Measurements from ENCODE around the gene MAPRE2. TPM values are rescaled to one million over a fixed set of nuclear protein-coding genes. Genes with fewer than 3 reads are reported as not detected.

Gene MAPRE2
- total and polyA plus RNA-seq, 9 donors = 16.2 to 59.9 (median 27.8) TPM

DNA sequence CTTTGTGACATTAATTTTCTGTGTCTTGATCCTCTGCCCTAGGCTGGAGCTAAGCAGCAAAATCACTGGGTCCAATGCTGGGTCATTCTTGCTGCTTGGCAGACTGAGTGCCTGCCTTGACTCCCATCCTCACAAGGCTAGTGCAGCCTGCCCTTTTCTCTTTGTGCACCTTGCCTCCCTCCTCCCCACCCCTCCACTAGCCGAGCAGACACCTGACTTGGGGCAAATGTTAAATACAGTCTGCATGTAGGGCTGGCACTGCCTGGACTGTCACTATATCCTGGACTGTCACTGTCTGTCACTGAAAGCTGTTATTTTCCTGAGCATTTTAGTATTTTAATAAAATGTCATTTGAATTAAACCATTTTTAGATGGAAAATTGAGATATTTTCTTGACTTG is 33.4 kb downstream of the MAPRE2 start:
- peaks cover 5% of the 10 kb centered on the region for H3K4me1 ChIP-seq (ENCODE audit: insufficient read depth)
- H3K4me3 ChIP-seq = no peak overlapping the region
- intact Hi-C loops (cut with DNase I) = no loop called here
- no peak overlapping the region for H3K27ac ChIP-seq
- TF ChIP-seq POLR2A (IDR thresholded peaks at IDR 0.05) (no peak), EP300 (IDR thresholded peaks at IDR 0.05) (no peak)
- TF ChIP-seq, protein P1, sequence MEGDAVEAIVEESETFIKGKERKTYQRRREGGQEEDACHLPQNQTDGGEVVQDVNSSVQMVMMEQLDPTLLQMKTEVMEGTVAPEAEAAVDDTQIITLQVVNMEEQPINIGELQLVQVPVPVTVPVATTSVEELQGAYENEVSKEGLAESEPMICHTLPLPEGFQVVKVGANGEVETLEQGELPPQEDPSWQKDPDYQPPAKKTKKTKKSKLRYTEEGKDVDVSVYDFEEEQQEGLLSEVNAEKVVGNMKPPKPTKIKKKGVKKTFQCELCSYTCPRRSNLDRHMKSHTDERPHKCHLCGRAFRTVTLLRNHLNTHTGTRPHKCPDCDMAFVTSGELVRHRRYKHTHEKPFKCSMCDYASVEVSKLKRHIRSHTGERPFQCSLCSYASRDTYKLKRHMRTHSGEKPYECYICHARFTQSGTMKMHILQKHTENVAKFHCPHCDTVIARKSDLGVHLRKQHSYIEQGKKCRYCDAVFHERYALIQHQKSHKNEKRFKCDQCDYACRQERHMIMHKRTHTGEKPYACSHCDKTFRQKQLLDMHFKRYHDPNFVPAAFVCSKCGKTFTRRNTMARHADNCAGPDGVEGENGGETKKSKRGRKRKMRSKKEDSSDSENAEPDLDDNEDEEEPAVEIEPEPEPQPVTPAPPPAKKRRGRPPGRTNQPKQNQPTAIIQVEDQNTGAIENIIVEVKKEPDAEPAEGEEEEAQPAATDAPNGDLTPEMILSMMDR (IDR thresholded peaks at IDR 0.05) = no peak
- WGBS, 3 donors = 75 to 88% (median 88%) methylated on average over 1 of the region's 1 CpG
- DNase-seq = no peak
- no peaks in the 10 kb centered on the region for H3K9me3 ChIP-seq
- no peaks in the 10 kb centered on the region for H3K36me3 ChIP-seq
- H3K27me3 ChIP-seq = no peaks in the 10 kb centered on the region

DNA sequence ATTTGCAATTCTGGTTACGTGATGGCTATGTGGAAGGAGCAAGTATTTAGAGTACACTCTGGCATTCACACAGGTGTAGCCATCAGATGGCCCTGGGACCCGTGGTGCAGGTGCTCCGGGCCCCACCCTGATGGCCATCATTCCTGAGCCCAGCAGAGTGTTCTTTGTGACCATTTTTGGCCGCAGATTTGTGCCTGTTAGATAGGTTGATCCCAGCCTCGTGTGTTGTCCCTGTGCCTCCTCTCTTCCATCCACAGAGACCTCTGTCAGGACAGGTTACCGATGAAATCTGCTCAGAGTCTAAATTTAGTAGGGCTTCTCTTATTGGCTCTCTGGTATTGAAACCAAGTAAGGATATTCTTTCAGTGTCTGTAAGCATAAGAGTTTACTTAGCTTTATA is 33.9 kb downstream of the MAPRE2 start:
- 78 to 90% (median 85%) methylated on average over 6 of the region's 6 CpGs for WGBS, 3 donors
- Histone ChIP-seq H3K4me1 (ENCODE audit: insufficient read depth) (peaks cover 5% of the 10 kb centered on the region), H3K36me3 (no peaks in the 10 kb centered on the region), H3K27me3 (no peaks in the 10 kb centered on the region), H3K27ac (no peak overlapping the region), H3K4me3 (no peak overlapping the region), H3K9me3 (no peaks in the 10 kb centered on the region)
- intact Hi-C loops (cut with DNase I) = no loop called here
- DNase-seq = no peak
- TF ChIP-seq, protein P1 (IDR thresholded peaks at IDR 0.05) = no peak
- TF ChIP-seq EP300 (IDR thresholded peaks at IDR 0.05) (no peak), POLR2A (IDR thresholded peaks at IDR 0.05) (no peak)

DNA sequence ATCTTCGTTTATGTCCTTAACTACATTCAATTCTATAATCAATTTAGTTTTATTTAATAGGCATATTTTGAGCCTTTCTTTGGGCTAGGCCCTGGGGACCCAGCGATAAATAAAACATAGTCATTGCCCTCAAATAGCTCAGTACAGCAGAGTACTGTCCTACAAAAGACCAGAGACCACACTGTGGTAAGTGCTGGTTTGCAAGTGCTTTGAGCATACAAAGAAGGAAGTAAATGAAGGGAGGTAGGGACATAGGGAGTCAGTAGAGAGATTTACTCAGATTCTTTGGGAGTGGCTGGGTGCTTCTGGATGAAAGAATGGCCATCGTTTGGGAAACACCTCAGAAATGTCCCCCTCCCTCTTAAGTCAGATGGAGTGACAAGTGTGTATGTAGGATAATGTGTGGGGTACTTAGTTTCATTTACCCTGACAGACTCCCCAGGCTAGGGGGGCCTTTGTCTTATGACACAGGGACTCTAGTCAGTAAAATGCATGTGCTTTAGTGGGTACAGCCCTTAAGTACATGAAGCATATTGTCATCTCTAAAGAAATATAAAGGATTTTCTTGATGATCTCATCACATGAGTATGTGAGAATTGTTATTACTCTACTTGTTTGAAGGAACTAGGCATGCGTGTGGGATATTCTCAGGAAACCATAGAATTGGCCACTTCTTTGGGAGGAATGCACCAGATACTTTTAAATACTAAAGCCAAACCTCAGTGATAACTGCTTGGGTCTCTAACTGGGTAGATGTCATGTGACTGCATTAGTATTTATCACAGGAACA is 35.1 kb downstream of the MAPRE2 start:
- 58 to 70% (median 68%) methylated on average over 4 of the region's 4 CpGs for WGBS, 3 donors
- no peak overlapping the region for H3K4me3 ChIP-seq
- H3K27ac ChIP-seq = no peak overlapping the region
- peaks cover 4% of the 10 kb centered on the region for H3K4me1 ChIP-seq (ENCODE audit: insufficient read depth)
- no peaks in the 10 kb centered on the region for H3K9me3 ChIP-seq
- no peaks in the 10 kb centered on the region for H3K27me3 ChIP-seq
- intact Hi-C loops (cut with DNase I) = no loop called here
- no peak for DNase-seq
- H3K36me3 ChIP-seq = no peaks in the 10 kb centered on the region
- TF ChIP-seq POLR2A (IDR thresholded peaks at IDR 0.05) = no peak
- no peak for TF ChIP-seq EP300 (IDR thresholded peaks at IDR 0.05)
- TF ChIP-seq, protein P1 (IDR thresholded peaks at IDR 0.05) = no peak

DNA sequence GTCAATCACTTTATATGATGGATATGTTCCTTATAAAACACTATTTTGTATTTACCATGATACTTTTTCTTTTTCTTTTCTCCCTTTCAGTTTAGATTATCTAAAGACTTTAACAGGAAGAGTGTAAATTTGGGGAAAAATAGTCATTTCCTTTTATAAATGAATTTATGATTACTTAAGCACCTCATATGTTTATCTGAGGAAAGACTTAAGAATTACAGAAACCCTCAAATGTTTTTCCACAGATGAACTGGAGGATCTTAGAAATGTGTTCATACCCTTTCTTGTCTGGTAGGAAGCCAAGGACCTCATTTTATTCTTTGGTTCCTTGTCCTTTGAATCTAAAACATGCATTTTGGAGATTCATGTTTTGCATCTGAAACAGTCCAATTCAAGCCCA is 36.7 kb downstream of the MAPRE2 start:
- peaks cover 1% of the 10 kb centered on the region for H3K4me1 ChIP-seq (ENCODE audit: insufficient read depth)
- TF ChIP-seq EP300 (IDR thresholded peaks at IDR 0.05) (no peak), POLR2A (IDR thresholded peaks at IDR 0.05) (no peak)
- TF ChIP-seq, protein P1 (IDR thresholded peaks at IDR 0.05) = no peak
- no peaks in the 10 kb centered on the region for H3K36me3 ChIP-seq
- intact Hi-C loops (cut with DNase I) = no loop called here
- H3K4me3 ChIP-seq = no peak overlapping the region
- H3K27ac ChIP-seq = no peak overlapping the region
- no peaks in the 10 kb centered on the region for H3K27me3 ChIP-seq
- no peaks in the 10 kb centered on the region for H3K9me3 ChIP-seq
- DNase-seq = no peak
